Breast epithelium (tissue), 4 donors: ENCODE results near the gene TVP23A. TPM values are rescaled to one million over a fixed set of nuclear protein-coding genes. Genes with fewer than 3 reads are reported as not detected.

Experiments used
- DNase-seq, 2 donors: peaks; one replicate each; pipeline ENCODE4 v3.0.0-alpha.2; 2019; ENCODE audit warnings: low spot score in 2 of 2
- H3K27ac ChIP-seq, 2 donors: fragments of 200-600 bp; sonication (generic) in 1 of 2; one replicate each; pipeline ENCODE4 v1.5.1; 2016 to 2019; ENCODE audit warnings: mild to moderate bottlenecking in 1 of 2
- H3K27me3 ChIP-seq, 2 donors: fragments of 200-600 bp; sonication (generic) in 1 of 2; one replicate each; pipeline versions ENCODE4 v1.5.1 to v1.6.0; 2017 to 2019; ENCODE audit warnings: control low read depth in 1 of 2, mild to moderate bottlenecking in 1 of 2
- H3K36me3 ChIP-seq: fragments of 200-600 bp; one replicate; pipeline ENCODE4 v1.5.1; 2019
- H3K4me1 ChIP-seq, 2 donors: fragments of 200-600 bp; sonication (generic); one replicate each; pipeline ENCODE4 v1.5.1; 2016 to 2019; ENCODE audit warnings: control low read depth in 1 of 2
- H3K4me3 ChIP-seq, 3 donors: fragments of 200-600 bp; sonication (generic); 1 replicate in 2 of 3; 2 replicates in 1 of 3; pipeline ENCODE4 v1.5.1; 2016 to 2019; ENCODE audit warnings: mild to moderate bottlenecking in 3 of 3, moderate library complexity in 2 of 3
- H3K9me3 ChIP-seq, 2 donors: fragments of 200-600 bp; sonication (generic) in 1 of 2; one replicate each; pipeline ENCODE4 v1.5.1; 2016 to 2019; ENCODE audit warnings: control low read depth in 1 of 2
- POLR2A ChIP-seq: fragments of 450-650 bp; IDR thresholded peaks from one replicate; pipeline ENCODE4 v1.6.1; 2016; ENCODE audit warnings: antibody characterized with exemption, mild to moderate bottlenecking, moderate library complexity
- POLR2AphosphoS5 ChIP-seq, 3 donors: sonication (generic); formaldehyde crosslinking; IDR thresholded peaks; one replicate each; pipeline ENCODE4 v1.6.1; 2017; ENCODE audit warnings: antibody characterized with exemption in 3 of 3
- intact Hi-C: fragments of 100-400 bp; cut with DNase I; formaldehyde crosslinking; loops from one replicate; pipeline ENCODE4 v1.15.1; 2023; ENCODE audit warnings: low total_unique reads
- total RNA-seq, 3 donors: library from RNA; depleted of rRNA; stranded (reverse); fragments of >200 nt; gene quantifications; one replicate each; pipeline ENCODE4 v1.1.0, GENCODE V29; 2016
- TF ChIP-seq, protein P1 (sequence below), 3 donors: fragments of 450-650 bp; IDR thresholded peaks; one replicate each; pipeline ENCODE4 v1.5.1; 2016 to 2017; ENCODE audit warnings: antibody characterized with exemption in 3 of 3, mild to moderate bottlenecking in 3 of 3, moderate library complexity in 3 of 3

TVP23A gene
- total RNA-seq, 3 donors from 2014 or later, result under 0.01 to 1.3 TPM; not detected in 1

- Histone ChIP-seq H3K9me3 (no peaks in the 10 kb centered on the region), H3K27ac (no peak overlapping the region), H3K27me3 (no peaks in the 10 kb centered on the region), H3K4me3 (no peak overlapping the region), H3K36me3 (no peaks in the 10 kb centered on the region), H3K4me1 (no peaks in the 10 kb centered on the region)
- no peak for DNase-seq
- intact Hi-C loops, result no loop called here
- TF ChIP-seq, protein P1, sequence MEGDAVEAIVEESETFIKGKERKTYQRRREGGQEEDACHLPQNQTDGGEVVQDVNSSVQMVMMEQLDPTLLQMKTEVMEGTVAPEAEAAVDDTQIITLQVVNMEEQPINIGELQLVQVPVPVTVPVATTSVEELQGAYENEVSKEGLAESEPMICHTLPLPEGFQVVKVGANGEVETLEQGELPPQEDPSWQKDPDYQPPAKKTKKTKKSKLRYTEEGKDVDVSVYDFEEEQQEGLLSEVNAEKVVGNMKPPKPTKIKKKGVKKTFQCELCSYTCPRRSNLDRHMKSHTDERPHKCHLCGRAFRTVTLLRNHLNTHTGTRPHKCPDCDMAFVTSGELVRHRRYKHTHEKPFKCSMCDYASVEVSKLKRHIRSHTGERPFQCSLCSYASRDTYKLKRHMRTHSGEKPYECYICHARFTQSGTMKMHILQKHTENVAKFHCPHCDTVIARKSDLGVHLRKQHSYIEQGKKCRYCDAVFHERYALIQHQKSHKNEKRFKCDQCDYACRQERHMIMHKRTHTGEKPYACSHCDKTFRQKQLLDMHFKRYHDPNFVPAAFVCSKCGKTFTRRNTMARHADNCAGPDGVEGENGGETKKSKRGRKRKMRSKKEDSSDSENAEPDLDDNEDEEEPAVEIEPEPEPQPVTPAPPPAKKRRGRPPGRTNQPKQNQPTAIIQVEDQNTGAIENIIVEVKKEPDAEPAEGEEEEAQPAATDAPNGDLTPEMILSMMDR (IDR thresholded peaks at IDR 0.05), result no peak
- TF ChIP-seq POLR2A (no peak), POLR2AphosphoS5 (IDR thresholded peaks at IDR 0.05) (no peak)
These were observed 28.6 kb upstream of the TVP23A start for GRCh38 chr16:10847176-10847575.

DNA sequence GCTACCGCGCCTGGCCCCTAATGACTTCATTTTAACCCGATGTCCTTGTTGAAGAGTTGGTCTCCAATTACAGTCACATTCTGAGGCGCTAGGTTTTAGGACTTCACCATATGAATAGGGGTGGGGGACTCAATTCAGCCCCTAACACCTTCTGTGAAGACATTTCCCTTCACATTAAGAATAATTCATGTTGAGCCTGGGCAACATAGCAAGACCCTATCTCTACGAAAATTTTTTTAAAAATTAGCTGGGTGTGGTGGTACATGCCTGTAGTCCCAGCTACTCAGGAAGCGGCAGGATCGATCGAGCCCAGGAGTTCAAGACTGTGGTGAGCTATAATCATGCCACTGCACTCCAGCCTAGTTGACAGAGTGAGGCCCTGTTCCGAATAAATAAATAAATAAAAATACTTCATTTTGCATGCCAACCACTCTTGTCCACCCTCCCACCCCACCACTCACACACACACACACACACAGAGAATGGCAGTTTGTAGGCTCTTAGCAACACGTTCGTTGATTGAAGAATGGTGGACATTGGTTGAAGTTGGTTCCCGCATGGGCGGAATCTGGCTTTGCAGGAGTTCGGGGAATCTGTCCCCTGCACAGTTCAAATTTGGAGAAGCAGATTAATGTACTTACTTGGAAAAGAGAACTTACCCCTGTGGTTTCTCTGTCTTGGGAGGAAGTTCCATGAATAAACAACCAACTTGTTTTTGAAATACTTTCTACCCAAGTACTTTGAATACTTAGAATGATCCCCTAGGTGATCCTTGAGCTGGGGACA, 27.8 kb upstream of the TVP23A start:
- no peaks in the 10 kb centered on the region for H3K4me1 ChIP-seq
- H3K36me3 ChIP-seq, result no peaks in the 10 kb centered on the region
- no peak for TF ChIP-seq POLR2AphosphoS5 (IDR thresholded peaks at IDR 0.05)
- no peaks in the 10 kb centered on the region for H3K9me3 ChIP-seq
- intact Hi-C loops, result no loop called here
- H3K27ac ChIP-seq, result no peak overlapping the region
- no peaks in the 10 kb centered on the region for H3K27me3 ChIP-seq
- H3K4me3 ChIP-seq, result no peak overlapping the region
- DNase-seq, result no peak

- H3K27ac ChIP-seq, result no peak overlapping the region
- DNase-seq, result no peak
- no peak overlapping the region for H3K4me3 ChIP-seq
- intact Hi-C loops, result no loop called here
- no peaks in the 10 kb centered on the region for H3K9me3 ChIP-seq
- TF ChIP-seq POLR2A (no peak), POLR2AphosphoS5 (IDR thresholded peaks at IDR 0.05) (no peak)
- TF ChIP-seq, protein P1 (IDR thresholded peaks at IDR 0.05), result no peak
- H3K27me3 ChIP-seq, result no peaks in the 10 kb centered on the region
- no peaks in the 10 kb centered on the region for H3K36me3 ChIP-seq
- no peaks in the 10 kb centered on the region for H3K4me1 ChIP-seq
These were observed 22.1 kb upstream of the TVP23A start for GRCh38 chr16:10840703-10841102.

GRCh38 chr16:10839279-10839666, 20.7 kb upstream of the TVP23A start:
- Histone ChIP-seq H3K27ac (no peak overlapping the region), H3K27me3 (no peaks in the 10 kb centered on the region), H3K9me3 (no peaks in the 10 kb centered on the region), H3K36me3 (no peaks in the 10 kb centered on the region), H3K4me3 (no peak overlapping the region), H3K4me1 (no peaks in the 10 kb centered on the region)
- DNase-seq, result no peak
- intact Hi-C loops, result no loop called here
- TF ChIP-seq, protein P1 (IDR thresholded peaks at IDR 0.05), result no peak
- TF ChIP-seq POLR2AphosphoS5 (IDR thresholded peaks at IDR 0.05) (no peak), POLR2A (no peak)

GRCh38 chr16:10838621-10839278, 20.2 kb upstream of the TVP23A start:
- Histone ChIP-seq H3K27ac (no peak overlapping the region), H3K4me1 (no peaks in the 10 kb centered on the region), H3K36me3 (no peaks in the 10 kb centered on the region), H3K9me3 (no peaks in the 10 kb centered on the region), H3K27me3 (no peaks in the 10 kb centered on the region), H3K4me3 (no peak overlapping the region)
- intact Hi-C loops, result no loop called here
- TF ChIP-seq POLR2AphosphoS5 (IDR thresholded peaks at IDR 0.05) (no peak), POLR2A (no peak)
- TF ChIP-seq, protein P1 (IDR thresholded peaks at IDR 0.05), result no peak
- no peak for DNase-seq
